A549 (cell line): Measurements from ENCODE around the gene KBTBD6.
"Not testable (repeated sequence)": the region's sequence is repeated elsewhere in the genome, so short reads cannot be mapped to it uniquely, and the experiment has no call there.

Source experiments
- FOSL2 ChIP-seq, 2 experiments: fragments of 450-650 bp in 1 of 2; fragments of >200 bp in 1 of 2; sonication (Bioruptor Twin) in 1 of 2; formaldehyde crosslinking; IDR thresholded peaks; 2 replicates each; pipeline versions ENCODE4 v1.5.0 to v1.6.1; 2016 to 2020; ENCODE audit warnings: mild to moderate bottlenecking in 1 of 2, moderate library complexity in 1 of 2
- MAX ChIP-seq: IDR thresholded peaks from 2 replicates; pipeline ENCODE4 v1.6.1; 2012
- MYC ChIP-seq: IDR thresholded peaks from 2 replicates; pipeline ENCODE4 v1.6.1; 2012; ENCODE audit warnings: mild to moderate bottlenecking, inconsistent platforms, low read length, improper control_type of control experiment, borderline replicate concordance
- POLR2A ChIP-seq: IDR thresholded peaks from 2 replicates; pipeline ENCODE4 v1.6.1; 2012; ENCODE audit warnings: mild to moderate bottlenecking, low read length
- TF ChIP-seq, protein P1 (sequence below): fragments of >200 bp; sonication (Bioruptor Twin); formaldehyde crosslinking; IDR thresholded peaks from 3 replicates; pipeline ENCODE4 v1.5.1; 2016

GRCh38 chr13:41131189-41131588 is 1.4 kb downstream of the KBTBD6 start:
- not testable (repeated sequence) for TF ChIP-seq POLR2A; MYC; MAX; FOSL2 (IDR thresholded peaks at IDR 0.05); FOSL2 (CRISPR knock-in tag; IDR thresholded peaks at IDR 0.05)
- TF ChIP-seq, protein P1, sequence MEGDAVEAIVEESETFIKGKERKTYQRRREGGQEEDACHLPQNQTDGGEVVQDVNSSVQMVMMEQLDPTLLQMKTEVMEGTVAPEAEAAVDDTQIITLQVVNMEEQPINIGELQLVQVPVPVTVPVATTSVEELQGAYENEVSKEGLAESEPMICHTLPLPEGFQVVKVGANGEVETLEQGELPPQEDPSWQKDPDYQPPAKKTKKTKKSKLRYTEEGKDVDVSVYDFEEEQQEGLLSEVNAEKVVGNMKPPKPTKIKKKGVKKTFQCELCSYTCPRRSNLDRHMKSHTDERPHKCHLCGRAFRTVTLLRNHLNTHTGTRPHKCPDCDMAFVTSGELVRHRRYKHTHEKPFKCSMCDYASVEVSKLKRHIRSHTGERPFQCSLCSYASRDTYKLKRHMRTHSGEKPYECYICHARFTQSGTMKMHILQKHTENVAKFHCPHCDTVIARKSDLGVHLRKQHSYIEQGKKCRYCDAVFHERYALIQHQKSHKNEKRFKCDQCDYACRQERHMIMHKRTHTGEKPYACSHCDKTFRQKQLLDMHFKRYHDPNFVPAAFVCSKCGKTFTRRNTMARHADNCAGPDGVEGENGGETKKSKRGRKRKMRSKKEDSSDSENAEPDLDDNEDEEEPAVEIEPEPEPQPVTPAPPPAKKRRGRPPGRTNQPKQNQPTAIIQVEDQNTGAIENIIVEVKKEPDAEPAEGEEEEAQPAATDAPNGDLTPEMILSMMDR, result not testable (repeated sequence)
